Occipital lobe (tissue), 2 donors: Measurements from ENCODE around the gene GREB1. TPM values are rescaled to one million over a fixed set of nuclear protein-coding genes. Genes with fewer than 3 reads are reported as not detected.

Source experiments
- DNase-seq: peaks from one replicate; lab custom pipeline; 2025; lab: John Stamatoyannopoulos, UW
- total RNA-seq: library from RNA; depleted of rRNA; stranded (reverse); fragments of >200 nt; gene quantifications from one replicate; pipeline ENCODE4 v1.2.3, GENCODE V29; 2014

The GREB1 gene
- total RNA-seq, 1 donor from 2014 or later: 1.4 TPM

GRCh38 chr2:11508279-11508678 is 25.6 kb upstream of the GREB1 start:
- DNase-seq: peak; percentile 44

- no peak for DNase-seq
Observed at GRCh38 chr2:11509657-11510360, 24.0 kb upstream of the GREB1 start.

- no peak for DNase-seq
Observed at GRCh38 chr2:11512431-11512830, 21.4 kb upstream of the GREB1 start.

DNA sequence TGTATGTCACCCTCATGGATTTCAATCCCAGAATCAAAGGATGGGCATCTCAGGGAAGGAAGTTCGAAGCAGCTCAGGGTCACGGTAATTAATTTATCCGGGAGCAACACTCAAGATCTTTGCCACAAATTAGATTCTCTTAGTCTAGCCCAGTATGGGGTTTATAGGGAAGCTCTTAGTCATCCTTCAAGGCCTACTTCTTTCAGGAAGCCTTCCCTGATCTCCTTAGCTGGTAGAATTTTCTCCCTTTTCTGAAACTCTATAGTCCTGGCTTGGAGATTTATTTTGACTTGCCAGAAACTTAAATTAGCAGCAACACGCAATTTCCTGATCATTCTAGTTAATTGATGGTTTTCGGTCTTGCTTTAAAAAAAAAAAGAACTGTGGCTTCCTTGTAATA is 20.5 kb upstream of the GREB1 start:
- no peak for DNase-seq

DNA sequence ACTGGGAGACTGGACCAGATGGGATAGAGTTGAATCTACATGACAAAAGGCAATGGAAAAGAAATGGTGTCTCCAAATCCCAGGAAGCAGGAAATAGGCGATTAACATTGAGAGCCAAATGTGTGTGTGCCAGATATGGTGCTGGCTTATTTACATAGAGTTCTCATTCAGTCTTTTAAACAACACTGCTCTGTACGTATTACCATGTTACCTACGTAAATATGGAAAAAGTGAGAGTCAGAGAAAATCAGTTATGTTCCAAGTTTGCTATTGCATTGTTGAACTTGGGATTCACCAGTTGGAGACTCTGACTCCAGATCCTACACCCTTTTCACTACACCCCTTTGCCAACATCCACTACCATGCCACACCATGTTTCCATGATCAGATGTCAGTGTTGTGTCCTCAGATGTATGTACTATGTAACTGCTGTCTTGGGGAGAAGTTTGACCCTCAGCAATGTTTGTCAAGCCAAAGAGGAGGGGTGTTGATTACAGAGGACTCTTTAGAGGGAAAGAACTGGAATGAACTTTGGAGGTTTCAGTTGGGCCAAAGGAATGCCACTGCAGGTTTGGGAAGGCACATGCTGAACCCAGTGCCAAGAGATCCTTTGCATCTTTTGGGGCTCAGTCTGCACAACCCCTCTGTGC is 19.6 kb upstream of the GREB1 start:
- no peak for DNase-seq

DNA sequence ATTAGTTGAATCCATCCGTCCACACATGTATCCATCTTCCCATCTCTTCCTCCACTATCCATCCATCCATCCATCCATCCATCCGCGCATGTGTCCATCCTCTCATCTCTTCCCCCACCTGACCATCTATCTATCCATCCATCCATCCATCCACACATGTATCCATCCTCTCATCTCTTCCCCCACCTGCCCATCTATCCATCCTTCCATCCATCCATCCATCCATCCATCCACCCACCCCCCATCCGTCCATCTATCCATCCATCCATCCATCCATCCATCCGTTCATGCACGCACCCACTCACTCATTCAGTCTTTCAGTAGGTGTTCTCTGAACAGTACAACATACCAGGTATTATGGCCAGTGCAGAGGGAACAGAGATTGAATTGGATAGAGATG is 18.9 kb upstream of the GREB1 start:
- DNase-seq: no peak

DNA sequence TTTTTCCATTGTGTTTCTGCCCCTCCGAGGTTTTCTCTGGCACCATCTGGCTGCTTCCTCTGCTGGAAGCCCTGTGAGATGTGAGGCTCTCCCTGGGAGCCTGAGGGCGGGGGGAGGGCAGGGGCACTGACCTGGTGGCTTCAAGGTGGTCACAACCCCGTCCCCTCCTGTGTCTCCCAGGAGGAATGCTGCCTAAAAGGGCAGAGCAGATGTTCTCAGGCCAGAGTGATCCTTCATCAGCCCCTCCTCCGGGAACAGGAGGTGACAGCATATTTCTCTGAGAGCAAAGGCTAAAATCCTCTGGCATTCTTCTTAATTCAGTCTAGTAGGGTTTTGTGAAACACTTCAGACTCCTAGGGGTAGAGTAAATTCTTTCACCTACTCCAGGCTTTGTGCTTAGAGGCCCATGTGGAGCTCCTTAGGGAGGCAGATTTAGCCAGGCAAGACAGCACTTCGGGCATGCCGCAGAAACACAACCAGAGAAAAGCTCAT is 18.3 kb upstream of the GREB1 start:
- no peak for DNase-seq

- DNase-seq: no peak
Observed at GRCh38 chr2:11516984-11517648, 16.7 kb upstream of the GREB1 start.

DNA sequence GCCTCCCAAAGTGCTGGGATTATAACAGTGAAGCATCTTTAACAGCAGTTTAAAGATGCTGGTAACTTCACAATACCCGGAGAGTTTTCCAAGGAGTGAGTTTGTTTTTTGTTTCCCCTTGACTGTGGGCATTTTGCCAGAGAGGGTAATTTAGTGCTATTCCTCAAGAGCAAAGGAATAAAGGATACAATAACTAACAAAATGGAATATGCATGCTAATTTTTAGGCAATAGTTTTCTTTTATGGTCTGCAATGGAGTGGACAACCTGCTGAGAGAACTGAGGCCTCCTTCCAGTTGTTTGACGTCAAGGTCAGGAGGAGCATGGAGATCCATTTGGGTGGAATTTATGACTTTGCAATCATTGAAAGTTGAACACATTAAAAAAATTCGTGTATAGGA is 15.9 kb upstream of the GREB1 start:
- no peak for DNase-seq

DNA sequence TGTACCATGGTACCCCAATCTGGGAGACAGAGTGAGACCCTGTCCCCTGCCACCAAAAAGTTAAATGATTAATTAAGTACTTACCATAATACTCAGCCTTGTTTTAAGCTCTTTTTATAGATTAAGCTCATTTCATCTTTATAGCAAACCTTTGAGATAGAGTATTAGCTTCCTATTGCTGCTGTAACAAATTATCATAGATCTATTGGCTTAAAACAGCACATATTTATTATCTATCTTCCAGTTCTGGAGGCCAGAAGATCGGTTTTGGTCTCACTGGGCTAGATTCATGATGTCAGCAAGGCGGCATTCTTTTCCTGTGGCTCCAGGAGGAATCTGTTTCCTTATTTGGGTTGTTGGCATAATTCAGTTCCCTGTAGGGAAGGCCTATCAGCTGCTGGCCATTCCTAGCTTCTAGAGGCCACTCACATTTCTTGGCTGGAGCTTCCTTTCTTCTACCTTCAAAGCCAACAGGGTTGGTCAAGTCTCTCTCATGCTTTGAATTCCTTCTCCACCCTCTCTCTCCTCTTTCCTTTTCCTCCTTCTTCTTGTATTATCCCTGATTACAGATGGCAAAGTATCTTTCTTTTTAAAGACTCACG is 13.7 kb upstream of the GREB1 start:
- no peak for DNase-seq

DNA sequence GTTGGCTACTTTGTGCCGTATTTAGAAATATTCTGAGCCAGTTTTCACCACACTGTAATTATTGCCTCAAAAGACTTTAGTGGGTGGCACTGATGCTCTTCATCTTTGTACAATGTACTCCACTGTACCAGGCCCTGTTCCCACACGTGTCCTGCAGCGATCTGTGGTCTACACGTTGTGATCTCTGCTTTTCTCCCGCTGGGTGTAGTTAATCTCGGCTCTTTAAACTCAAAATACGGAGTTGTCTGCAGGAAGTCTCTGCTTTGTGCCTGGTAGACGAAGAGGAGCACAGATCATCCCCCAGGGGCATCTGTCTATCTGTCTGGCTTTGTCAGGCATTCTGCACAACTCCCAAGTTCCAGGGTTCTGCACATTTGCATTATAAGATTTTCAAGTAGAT is 12.1 kb upstream of the GREB1 start:
- no peak for DNase-seq

DNA sequence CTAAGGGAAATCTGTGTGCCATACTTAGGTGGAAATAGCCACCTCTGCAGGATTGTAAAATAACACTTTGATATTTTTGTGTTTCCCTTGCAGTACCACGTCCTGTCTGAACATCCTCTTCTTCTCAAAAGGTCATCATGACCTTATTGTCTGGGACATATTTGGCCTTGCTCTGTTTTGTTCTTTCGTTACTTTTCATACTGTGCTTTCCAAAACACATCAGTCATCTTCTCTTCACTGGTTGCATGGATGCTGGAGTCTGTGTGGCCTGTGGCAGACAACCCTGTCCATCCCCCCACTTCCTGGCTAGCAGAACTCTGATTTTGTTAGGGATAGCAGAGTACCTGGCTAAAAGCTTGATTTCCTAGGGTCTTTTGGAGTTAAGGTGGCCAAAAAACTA is 9.4 kb upstream of the GREB1 start:
- DNase-seq: no peak

- no peak for DNase-seq
Observed at GRCh38 chr2:11525762-11526161, 8.1 kb upstream of the GREB1 start.

DNA sequence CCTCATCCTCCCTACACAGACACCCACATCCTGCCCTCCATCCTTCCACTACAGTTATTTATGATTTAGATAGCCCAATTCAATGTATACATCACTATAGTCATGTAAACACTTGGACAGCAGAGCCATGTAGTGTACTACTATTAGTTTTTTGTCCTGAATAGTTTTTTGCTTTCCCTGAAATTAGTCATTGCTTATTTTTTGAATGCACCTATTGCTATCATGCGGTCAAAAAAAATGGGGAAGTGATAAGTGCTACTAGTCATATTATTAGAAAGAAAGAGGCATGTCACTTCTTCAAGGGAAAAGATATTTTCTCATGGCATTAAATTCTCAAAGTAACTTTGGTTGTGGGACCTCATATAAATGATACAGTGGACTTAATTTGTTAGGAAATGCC is 6.8 kb upstream of the GREB1 start:
- DNase-seq: no peak

DNA sequence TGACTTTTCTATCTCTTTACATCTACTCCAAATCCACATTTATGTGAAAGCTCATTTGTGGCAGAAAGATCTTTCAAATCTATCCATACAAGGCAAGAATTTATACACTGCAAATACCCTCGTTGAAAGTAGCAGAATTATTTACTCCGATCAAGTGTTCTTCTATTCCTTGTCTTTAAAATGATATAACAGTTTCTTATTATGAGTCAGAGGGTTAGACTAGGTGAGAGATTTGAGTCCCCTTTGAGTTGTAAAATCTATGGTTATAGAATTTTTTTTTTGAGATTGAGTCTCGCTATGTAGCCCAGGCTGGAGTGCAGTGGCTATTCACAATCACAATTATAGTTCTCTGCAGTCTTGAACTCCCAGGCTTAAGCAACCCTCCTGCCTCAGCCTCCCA is 5.6 kb upstream of the GREB1 start:
- no peak for DNase-seq

- no peak for DNase-seq
Observed at GRCh38 chr2:11530864-11531465, 2.9 kb upstream of the GREB1 start.

- peak; percentile 28 for DNase-seq
Observed at GRCh38 chr2:11532416-11533055, 1.3 kb upstream of the GREB1 start.

DNA sequence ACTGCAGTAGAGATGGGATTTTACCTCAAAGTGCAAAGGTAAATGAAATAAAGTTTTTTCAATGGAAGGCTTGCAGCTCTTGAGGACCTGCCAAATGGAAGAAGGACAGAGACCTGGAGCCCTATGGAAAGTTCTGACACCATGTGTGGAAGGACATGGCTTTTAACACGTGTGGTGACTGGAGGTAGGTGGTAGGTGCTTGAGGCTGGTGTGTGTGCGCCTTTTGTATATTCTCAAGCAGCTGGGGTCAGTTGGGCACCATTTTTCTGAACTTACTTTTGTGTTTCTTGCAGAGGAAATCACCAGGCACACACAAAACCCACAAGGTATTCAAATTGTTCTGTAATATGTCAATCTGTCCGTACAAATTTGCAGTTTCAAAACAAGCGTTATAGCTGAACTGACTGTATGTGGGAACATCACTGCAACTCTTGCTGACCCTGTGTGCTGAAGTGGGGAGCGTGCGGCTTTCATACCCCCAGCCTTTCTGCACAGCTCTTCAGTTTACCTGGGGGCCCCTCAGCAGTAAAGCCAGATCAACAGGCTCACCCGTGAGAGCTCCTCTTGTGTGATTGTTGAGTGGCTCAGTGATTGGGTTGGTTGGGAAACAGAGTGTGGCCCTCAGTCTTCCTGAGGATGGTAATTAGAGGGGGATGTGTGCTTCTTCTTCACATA is 363 bp downstream of the GREB1 start:
- DNase-seq: no peak

GRCh38 chr2:11534746-11535484 is 1.1 kb downstream of the GREB1 start:
- no peak for DNase-seq

DNA sequence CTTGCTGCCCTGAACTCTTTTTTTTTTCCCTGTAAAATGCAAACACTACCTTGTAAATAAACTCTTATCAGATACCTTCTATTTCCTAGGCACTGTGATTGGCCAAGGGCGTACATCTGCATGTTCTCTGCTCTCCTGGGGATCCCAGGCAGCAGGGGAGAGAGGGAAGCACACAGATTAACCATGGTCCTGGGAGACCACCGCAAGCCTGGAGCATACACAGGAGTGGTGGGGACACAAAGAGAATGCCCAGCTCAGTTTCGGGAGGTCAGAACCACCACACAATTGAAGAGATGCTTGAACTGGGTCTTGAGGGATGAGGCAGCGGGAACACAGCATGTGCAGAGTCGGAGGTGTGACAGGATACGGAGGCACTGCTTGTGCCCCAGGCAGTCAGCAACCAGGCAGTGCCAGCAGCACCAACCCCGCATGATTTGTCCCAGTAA is 2.1 kb downstream of the GREB1 start:
- DNase-seq: no peak
